ENCODE data around the gene OR2W1.

The OR2W1 gene, protein sequence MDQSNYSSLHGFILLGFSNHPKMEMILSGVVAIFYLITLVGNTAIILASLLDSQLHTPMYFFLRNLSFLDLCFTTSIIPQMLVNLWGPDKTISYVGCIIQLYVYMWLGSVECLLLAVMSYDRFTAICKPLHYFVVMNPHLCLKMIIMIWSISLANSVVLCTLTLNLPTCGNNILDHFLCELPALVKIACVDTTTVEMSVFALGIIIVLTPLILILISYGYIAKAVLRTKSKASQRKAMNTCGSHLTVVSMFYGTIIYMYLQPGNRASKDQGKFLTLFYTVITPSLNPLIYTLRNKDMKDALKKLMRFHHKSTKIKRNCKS

DNA sequence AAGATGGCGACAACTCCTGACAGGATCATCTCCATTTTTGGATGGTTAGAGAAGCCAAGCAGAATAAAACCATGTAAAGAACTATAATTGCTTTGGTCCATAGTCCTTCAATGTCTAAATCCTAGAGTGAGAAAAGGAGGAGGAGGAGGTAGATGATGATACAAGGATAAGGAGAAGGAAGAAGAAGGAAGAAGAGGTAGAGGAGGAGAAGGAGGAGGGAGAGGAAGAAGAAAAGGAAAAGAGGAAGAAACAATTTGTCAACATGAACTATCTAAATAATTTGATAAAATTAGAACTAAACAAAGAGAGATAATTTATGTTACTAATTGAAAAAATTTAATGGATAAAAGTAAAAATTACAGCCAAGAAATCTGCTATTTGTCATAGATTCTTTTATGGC is at the start of gene OR2W1:
TSS of gene OR2W1 (minus strand) at position 101 of the 400 bp plus-strand sequence. CDS start at position 101, 0 bp downstream.
- no peak for DNase-seq

DNA sequence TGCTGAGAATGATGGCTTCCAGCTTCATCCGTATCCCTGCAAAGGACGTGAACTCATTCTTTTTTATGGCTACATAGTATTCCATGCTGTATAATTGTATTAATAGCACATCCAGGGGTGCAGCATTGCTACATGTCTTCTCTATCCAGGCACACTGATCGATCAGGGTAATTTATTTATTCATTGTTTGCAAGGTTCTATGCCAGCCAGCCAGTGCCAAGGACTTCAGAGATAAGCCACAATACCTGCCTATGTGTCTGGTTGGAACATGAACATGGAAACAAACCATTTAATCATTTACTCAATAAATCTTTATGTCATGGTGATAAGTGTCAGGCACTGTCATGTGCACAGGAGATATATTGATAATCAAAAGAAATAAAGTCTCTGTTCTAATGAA is 48.0 kb upstream of the OR2W1 start:
- DNase-seq = no peak

DNA sequence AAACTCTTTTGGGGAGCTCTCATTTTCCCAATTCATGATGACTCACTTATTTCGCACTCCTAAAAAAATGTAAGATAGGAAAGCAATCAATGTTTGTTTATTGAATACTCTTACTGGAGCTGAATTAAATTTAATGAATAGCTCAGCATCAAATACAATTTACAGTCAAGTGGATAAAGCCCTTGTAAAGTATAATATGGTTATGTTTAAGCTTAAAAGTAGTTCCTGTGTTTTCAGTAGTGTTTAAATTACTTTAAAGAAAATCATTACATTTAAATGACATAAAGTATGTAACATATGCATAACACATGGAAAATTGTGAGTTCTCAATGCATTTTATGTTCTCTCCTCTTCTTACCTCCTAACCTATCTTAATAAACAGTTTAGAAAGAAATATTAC is 42.2 kb upstream of the OR2W1 start, which contains the start of gene OR2B3:
TSS of gene OR2B3 (minus strand) at position 101 of the 400 bp plus-strand sequence. CDS start at position 36, 65 bp downstream.
- DNase-seq = no peak

DNA sequence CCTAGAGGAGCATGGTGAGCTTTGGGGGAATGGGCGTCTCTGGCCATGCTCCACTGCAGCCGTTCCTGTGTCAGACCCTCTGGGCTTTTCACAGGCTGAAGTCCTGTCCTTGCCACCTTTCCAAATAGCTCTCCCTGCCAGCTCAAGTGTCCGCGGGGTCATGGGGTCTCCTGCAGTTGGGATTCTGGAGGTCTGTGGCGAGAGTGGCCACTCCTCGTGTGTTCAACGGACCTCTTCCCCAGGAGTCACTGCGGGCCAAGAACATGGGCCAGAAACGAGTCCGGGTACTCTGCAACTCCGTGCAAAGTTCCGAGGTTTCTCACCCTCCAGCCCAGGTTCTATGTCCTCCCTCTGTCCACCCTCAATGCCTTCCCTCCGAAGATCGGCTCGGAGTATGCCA is 37.5 kb upstream of the OR2W1 start:
- no peak for DNase-seq

DNA sequence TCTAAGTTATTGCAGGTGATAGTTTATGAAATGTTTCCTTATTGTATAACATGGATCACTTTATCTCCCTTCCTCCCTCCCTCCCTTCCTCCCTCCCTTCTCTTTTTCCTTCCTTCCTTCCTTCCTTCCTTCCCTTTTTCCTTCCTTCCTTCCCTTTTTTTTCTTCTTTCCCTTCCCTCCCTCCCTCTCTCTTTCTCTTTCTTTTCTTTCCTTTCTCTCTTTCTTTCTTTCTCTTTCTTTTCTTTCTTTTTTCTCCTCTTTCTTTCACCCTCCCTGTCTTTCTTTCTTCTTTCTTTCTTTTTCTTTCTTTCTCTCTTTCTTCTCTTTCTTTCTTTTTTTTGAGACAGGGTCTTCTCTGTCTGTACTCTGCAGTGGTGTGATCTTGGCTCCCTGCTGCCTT is 36.3 kb upstream of the OR2W1 start:
- no peak for DNase-seq

DNA sequence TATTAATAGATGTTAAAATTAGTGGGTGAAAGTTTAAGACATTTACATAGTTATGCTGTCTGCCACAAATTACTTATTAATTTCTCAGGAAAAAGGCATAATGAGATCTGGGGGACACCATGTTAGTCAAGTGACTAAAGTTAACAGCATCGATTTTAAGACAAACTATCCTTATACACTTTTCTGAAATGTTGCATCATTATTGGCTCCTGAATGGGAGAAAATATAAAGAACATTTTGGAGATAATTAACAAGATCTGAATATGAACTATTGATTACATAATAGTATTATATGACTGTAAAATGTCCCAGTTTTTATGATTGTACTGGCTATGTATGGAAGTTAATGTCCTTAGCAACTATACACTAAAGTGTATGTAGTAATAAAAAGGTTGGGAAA is 34.2 kb upstream of the OR2W1 start:
- DNase-seq = no peak

DNA sequence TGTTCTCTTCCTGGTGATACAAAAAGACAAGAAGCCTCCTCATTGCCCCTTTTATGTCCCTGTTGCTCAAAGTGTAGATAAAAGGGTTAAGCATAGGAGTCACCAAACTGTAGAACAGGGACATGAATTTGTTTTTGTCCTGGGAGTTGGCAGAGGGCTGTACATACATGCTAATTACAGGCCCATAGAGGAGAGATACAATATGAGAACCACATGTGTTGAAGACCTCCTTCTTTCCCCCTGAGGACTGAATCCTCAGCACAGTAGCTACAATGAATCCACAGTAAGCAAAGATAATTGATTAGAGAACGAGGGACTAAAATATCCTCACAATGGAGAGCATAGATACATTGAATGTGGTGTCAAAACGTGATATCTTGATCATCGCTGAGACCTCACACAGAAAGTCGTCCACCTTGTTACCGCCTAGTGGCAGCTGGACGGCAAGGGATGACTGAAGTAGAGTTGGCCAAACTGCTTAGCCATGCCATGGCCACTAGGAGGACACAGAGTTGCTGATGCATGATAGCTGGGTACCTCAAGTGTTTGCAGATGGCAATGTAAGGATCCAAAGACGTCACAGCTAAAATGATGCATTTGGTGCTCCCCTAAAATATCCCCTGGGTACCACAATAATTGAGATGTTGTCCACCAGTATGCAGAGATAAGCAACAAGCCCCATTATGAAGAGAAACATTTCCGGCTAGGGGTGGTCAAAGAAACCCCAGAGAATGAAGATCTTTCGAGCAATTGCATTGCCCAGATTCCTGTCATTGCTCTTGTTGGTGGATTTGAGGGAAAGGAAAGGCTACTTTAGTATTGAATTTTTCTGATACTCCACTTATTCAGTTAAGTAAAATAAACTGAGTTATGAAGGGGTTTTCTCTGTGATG is 27.1 kb upstream of the OR2W1 start:
- no peak for DNase-seq

DNA sequence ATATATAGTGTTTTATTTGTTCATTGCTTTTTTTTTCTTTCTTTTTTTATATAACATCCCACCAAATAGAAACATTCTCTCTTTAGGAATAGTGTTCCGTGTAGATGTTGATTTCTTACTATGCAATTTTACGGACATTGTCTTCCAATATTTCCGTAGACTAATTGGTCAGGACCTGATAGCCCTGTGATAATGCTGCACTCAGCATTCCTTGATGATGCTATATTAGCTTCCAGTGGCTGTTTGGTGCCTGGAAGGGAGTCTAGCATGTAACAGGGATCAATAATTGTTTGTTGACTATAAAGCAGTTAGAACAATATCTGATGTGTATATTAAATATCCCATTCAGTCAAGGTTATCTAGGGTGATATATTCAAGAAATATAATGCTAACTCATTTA is 6.7 kb upstream of the OR2W1 start:
- no peak for DNase-seq

DNA sequence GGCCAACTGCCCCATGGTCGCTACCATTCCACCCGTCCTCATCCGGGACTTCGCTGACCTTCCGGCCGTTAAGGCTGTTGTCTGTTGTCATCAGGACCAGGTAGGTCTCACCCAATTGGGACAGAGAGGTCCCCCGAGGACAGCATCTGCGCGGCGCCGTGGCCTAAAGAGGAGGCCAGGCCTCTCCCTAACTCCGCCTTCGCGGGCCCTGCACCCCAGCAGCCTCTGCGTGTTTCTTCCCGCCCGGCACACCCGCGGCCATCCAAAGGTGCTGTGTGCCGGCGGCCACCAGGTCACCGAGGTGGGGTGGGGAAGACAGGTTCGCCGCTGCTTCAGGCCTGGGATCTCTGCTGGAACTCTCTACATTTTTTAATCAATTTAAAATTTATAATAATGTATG is 9.0 kb downstream of the OR2W1 start:
- DNase-seq = no peak

DNA sequence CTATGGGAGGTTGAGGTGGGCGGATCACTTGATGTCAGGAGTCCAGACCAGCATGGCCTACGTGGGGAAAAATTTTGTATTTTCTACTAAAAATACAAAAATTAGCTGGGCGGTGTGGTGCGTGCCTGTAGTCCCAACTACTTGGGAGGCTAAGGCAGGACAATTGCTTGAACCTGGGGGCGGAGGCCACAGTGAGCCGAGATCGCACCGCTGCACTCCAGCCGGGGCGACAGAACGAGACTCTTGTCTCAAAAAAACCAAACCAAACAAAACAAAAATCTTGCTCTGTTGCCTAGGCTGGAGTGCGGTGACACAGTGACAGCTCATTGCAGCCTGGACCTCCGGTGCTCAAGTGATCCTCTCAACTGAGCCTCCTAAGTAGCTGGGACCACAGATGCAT is 16.2 kb downstream of the OR2W1 start:
- no peak for DNase-seq

DNA sequence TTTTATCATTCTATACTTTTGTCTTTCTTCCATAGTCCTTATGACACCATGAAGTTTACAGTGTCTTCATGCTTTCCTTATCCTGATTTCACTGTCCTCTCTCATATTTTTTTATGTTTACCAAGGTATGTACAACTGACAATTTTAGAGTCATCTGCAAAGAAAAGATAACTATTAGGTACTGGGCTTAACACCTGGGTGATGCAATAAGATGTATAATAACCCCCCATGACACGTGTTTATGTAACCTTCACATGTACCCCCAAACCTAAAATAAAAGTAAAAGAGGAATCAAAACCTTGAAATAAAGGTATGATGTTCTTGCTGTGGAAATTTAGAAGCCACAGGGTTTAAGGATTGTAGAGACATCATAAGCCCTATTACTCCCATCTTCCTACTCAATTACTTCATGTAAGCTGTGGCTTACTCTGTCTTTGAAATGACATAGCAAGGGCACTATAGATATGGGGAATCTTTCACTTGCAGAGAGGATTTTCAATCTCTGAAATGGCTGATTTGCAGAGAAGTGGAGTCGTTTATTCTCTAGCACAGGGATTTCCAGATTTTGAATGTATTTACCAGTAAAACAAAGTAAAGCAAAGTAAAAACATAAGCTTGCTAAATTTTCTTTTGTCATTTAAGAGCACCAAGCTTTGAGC is 18.9 kb downstream of the OR2W1 start:
- DNase-seq = no peak

DNA sequence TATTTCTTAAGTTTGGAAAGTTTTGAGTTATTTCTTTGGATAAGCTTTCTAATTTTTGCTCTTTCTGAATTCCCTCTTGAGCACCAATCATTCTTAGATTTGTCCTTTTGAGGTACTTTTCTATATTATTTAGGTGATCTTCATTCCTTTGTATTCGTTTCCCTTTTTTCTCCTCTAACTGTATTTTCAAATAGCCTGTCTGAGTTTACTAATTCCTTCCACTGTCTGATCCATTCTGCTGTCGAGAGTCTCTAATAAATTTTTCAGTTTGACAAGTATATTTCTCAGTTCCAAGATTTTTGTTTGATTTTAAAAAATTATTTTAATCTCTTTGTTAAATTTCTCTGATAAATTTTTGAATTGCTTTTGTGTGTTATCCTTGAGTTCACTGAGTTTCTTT is 23.5 kb downstream of the OR2W1 start:
- no peak for DNase-seq

DNA sequence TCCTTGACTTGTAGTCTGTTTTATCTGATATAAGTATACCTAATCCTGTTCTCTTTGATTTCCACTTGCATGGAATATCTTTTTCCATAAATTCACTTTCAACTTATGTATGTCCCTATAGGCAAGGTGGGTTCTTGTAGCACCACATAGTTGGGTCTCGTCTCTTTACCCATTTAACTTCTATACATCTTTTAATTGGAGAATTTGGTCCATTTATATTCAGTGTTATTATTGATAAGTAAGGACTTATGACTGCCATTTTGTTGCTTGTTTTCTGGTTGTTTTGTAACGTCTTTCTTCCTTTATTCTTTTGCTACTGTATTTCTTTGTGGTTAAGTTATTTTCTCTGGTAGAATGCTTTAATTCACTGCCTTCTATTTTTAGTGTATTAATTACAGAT is 25.3 kb downstream of the OR2W1 start:
- no peak for DNase-seq

DNA sequence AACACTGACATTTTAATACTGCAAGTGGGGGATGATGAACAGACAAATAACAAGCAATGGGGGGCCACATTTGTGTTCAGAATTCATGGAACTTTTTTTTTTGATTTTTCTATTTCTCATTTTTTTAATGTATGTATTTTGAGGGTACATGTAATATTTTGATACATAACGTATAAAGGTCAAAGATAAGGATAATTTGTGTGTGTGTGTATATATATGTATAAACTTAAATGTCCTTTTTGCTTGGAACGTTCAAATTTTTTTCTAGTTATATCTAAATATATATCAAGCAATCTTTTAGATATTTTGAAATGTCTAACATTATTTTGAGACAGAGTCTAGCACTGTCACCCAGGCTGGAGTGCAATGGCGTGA is 27.6 kb downstream of the OR2W1 start:
- no peak for DNase-seq

DNA sequence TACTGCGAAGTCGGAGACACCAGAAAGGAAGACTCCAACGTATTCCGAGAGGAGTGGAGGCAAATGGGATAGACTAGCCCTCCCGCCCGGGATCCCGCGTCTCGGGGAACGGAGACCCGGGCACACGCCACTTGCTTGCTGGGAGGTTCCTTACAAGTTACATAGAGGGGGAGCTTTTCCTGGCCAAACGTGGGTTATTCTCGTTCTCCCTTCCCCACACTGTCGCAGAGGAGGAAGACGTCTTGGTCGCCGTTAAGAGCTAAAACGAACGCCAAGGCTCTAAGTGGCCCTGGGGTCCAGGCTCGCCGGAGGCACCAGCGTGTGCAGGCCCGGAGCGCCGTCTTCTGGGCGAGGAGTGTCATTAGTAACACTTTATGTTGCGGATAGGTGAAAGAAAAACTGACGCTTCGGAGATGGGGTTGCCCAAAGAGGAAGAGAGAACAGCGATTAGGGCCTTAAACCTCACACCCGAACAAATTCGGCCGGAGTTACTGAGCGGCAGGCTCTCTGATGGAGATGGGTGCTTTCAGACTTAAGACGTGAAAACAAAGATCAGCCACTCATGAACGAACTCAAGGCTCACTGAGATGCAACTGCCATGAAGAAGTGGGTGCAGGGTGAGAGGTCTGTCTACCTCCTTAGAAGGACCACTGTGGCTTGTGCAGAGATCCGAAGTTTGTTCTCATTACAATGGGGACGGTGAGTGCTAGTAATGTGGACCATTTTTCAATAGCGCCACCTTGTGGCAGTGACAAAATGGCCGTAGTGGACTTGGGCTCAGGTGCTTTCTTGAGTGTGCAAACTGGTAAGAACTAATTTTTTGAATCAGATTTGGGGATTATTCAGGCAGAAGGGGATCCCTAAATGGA is 28.2 kb downstream of the OR2W1 start:
- DNase-seq = peak; percentile 10

DNA sequence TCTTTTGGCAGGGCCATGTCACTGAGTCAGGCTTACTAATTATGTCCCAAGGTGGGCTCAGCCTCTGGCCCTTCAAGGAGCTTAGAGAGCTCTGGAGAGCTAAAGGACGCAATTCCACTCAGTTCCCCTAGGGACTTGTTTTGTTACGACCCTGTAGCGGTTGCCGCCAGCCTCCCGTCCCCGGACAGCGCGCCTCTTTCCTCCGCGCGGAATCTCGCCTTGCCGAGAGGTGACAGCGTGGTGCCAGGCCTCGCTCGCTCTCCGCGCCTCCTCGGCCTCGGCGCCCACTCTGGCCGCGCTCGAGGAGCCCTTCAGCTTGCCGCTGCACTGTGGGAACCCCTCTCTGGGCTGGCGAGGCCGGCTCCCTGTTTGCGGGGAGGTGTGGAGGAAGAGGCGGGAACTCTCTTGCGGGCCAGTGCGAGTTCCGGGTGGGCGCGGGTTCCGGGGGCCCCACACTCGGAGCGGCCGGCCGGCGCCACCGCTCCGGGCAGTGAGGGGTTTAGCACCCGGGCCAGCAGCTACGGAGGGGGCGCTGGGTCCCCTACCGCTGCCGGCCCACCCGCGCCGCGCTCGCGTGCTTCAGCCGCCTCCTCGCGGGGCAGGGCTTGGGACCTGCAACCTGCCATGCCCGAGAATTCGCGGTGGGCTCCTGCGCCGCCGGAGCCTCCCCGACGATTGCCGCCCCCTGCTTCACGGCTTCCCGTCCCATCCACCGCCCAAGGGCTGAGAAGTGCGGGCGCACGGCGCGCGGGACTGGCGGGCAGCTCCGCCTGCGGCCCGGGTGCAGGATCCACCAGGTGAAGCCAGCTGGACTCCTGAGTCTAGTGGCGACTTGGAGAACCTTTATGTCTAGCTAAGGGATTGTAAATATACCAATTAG is 30.0 kb downstream of the OR2W1 start:
- no peak for DNase-seq

DNA sequence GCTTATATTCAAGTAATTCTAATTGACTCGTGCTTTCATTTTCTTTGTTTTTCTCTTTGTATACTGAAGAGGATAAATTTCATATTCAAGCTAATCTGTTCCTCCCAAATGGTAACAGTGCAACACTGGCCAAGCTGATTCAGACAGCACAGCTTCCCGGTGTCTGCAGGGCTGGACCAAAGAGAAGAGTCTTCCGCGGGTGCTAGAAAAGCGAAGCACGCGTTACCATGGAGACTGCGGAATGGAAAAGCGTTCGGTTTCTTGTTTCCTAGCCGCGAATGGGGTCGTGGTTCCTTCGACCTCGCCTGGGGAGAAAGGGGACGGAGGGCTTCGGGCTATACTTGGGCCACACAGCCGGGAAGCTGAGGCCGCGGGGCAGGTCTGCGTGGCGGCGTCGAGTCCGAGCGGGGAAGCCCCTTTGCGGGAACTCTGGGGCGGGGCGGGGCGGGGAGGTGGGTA is 33.7 kb downstream of the OR2W1 start:
- no peak for DNase-seq

DNA sequence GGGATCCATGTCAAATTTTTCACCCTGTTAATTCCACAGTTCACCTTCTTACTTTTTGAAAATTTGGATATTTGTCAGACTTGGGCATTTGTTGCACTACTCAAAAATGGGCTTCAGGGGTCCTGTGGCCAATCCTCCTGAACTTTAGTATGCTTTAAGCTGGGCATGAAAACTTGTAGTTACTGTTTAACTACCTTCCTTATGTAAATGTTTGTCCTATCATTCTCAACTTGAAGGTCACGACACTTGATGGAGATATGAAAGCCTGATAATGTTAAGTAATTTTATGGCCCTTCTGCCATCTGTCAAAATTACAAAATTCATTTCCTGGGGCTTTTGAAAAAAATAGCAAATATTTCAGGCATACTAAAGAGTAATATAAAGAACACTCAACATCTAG is 35.6 kb downstream of the OR2W1 start:
- DNase-seq = no peak

DNA sequence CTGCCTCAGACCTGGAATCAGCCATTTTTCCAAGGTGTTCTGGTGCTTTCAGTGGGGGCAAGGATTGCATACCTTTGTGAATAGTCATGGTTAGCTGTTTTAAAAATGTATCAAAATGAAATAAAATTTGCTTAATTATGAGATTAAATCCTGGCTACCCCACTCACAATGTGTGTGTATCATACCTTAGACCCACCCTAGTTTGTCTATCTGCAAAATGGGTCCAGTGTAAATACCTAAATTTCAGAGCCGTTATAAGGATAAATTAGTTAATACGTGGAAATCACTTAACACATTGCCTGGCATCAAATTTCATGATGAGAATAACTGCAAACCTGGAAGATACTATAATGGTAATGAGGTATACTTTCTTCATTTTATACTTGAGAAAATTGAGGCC is 36.9 kb downstream of the OR2W1 start:
- no peak for DNase-seq

DNA sequence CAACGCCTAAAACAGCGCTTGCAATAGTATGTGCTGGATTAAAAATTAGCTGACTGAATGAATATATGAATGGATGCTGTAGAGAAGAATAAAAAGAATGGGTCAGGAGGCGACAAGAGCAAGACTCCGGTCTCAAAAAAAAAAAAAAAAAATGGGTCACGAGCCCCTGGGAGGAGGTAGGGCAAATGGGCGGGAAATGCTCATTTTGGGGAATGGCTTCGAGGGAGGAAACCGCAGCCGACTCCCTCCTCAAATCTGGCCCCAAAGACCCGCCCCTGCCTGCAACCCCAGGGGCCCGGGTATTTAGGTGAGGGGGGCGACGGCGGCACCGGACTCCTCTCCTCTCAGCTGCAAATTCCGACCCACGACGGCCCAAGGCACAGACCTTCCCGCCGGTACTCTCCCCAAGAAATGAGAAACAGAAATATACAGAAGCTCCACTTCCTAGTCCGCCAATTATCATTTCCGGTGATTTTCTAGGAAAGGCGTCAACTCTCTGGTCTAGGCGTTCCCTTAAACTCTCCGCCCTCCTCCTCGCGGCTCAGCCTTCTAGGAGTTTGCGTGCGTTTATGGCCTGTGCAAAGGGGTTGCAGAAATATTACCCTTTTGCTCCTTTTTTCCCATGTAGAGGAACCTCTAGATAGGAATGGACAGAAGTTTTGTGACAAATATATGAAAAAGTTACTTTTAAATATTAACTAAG is 39.6 kb downstream of the OR2W1 start, which contains the start of gene ZNF311:
TSS of gene ZNF311 (minus strand) at position 133 of the 703 bp plus-strand sequence. CDS start 1,361 bp downstream, outside the sequence.
- DNase-seq = no peak
